GM21381 (cell line): ENCODE measurements around the gene SIGLEC11.
A peak's percentile ranks its signal among the peaks of the same experiment; 100 is the strongest.
"Not testable (repeated sequence)": the region's sequence is repeated elsewhere in the genome, so short reads cannot be mapped to it uniquely, and the experiment has no call there.

Experiments
- ATAC-seq: cut with Tn5 transposase; IDR thresholded peaks from one replicate; pipeline ENCODE4 v1.9.1; 2021; ENCODE audit warnings: mild to moderate bottlenecking, moderate library complexity; ENCODE audit not compliant: unreplicated experiment

The SIGLEC11 gene

DNA sequence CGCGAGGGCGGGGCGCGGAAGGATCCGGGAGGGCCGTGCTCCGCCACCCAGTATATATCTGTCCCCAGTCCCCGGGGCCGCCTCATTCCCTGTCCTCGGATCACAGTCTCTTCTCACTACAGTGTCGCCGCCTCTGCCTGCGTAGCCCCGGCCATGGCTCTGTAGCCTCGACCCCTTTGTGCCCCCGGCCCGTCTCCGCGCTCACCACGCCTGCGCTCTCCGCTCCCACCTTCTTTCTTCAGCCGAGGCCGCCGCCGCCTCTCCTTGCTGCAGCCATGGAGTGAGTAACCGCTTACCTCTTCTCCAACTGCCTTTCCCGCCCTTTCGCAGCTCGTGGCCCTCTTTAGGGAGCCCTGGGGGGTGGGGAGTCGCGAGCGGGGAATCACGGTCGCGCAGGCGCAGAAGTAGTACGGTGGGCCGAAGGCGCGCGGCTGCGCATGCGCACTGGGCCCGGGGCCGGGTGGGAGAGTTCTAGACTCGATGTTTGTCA lies 31.8 kb downstream of the SIGLEC11 start, which contains the start of the genes ATF5 and NUP62:
ATF5 (plus strand) TSS at position 85 of the 490 bp plus-strand sequence. CDS start 1,646 bp downstream, outside the sequence.
NUP62 (minus strand) TSS at position 384 of the 490 bp plus-strand sequence. CDS start 19,697 bp downstream, outside the sequence.
- peak; percentile 35 for ATAC-seq

DNA sequence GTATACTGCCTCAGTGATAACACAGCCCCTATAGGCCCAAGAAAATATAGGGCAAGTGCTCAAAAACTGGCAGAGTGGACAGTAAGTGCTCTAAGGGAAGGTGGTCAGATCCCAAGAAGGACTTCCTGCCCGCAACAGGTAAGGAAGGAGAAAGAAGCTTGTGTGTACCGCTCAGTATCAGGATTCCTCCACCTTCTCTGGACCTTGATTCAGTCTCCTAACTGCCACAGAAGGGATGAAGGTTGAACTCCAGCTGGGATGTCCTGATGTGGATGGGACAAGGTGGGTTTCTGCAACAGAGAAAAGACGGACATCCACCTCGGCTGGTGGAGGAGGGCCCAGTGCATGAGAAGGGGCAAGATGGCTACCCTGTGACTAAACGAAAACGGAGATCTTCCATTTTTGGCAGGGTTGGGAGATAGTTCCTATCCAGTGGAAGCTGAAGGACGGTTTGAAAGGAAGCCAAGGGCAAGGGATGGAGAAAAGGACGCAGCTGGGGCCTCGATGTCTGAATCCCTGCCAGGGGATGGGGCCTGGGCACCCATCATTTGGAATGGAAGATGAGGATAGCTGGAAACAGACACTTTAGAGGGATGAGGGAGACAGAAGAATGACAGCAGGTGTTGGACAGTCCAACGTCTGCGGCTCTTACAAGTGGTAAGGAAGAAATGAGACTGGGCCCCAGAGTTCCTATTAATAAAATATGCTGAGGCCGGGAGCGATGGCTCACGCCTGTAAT lies 33.3 kb downstream of the SIGLEC11 start:
- no peak for ATAC-seq

DNA sequence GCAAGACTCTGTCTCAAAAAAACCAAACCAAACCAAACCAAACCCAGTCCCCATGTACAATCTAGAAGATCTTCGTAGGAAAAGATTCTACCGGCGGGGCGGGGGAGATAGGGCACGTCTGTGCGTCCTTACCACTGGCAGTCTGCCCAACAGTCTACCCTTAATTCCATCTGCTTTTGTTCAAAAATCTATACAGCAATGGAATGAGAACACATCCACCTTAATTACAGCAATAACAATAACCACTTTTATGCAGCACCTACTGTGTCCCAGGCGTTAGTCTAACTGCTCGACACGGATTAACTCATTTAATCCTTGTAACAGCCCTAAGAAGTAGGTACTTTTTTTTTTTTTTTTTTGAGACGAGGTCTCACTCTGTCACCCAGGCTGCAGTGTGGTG lies 34.5 kb downstream of the SIGLEC11 start:
- no peak for ATAC-seq

DNA sequence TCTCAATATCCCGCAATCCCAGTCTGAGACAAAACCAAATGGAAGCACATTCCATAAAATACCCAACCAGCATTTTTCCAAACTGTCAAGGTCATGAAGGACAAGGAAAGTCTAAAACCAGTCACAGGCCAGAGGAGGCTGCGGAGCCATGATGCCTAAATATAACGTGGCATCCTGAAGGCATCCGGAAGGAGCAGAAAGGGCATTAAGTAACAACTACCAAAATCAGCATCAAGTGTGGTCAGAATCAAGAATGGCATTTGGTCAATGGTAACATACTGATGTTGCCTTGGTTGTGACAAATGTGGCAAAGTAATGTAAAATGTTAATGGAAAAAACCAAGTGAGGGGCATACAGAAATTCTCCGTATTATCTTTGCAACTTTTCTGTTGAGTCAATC lies 35.5 kb downstream of the SIGLEC11 start:
- no peak for ATAC-seq

DNA sequence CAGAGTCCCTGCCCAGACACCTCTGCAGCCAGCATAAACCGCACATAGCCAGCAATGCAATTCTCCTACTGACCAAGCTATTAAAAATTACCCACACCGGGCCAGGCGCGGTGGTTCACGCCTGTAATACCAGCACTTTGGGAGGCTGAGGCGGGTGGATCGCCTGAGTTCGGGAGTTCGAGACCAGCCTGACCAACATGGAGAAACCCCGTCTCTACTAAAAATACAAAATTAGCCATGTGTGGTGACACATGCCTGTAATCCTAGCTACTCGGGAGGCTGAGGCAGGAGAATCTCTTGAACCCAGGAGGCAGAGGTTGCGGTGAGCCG lies 36.1 kb downstream of the SIGLEC11 start:
- ATAC-seq = not testable (repeated sequence)

DNA sequence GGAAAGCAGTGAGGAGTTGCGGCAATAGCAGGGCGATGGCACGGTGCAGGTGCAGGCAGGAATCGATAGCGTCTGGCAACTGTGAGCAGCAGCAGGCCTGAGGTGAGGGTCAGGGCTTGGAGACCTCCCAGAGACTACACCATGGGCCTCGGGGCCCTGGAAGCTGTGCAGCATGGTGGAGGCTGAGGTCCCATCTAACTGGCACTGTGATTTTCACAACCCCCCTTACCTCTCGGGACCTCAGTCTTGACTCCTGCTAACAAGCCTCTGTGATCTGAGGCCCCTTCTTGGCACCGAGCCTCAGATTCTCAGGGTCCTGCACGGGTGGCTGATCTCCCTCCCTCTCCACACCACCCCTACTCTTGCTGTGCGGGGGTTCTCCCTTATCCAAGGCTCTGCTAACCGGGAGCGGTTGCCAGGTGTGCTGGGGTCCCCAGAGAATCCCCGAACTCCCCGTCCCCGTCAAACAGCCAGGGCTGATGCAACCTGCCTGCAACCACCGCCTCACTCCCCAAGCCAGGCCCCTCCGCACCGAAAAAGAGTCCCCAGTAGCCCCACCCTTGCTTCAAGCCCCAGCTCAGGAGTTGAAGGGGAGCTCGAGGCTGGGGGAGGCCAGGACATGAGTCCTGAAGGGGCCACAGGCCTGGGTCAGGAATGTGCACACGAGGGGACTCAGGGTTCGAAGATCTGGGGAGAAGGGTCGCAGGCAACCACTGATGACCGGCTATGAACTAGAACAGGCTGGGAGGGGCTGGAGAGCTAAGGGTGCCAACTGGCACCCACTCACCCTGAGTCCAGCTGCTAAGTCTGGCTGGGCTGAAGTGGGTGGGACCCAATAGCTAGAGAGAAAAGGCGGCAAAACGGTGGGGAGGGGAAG lies 36.7 kb downstream of the SIGLEC11 start:
- ATAC-seq = no peak

DNA sequence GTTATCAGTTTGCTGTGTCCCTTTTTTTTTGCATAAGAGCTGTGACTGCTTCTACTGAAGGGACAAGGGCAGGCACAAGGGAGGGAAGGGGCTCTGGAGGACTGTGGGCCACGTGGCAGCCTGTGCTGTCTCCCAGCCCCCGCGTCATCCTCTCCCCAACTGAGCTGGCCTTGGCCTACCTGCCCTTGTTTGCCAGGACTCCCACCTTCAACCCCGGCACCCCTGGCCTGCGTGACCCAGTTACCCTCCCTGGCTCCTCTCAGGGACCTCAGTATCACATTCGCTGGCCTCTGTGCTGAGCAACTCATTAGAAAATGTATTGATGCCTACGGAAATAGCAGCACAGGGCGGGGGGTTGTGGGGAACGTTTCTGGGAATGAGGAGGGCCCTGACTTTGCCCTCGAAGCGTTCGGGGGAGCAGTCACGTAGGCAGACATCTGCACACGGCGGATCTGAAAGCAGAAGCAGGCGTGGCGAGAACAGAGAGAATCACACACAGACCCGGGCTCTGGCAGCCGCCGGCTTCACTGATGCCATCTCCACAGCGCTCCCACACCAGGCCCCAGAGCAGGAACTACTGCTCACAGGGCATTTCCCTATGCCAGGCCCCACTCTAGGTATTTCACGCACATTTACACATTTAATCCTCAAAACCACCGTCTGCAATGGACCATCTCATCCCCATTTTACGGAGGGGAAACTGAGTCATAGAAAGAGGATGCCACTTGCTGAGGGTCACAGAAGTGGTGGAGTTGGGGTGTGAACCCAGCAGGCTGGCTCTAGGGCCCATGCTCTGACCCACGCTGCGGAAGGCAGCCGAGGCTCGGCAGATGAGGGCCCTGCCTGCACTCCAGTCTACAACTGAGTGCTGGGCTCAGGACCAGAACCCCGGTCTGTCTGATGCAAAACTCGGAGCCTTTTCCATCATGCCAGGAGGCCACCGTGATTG lies 37.6 kb downstream of the SIGLEC11 start:
- no peak for ATAC-seq

DNA sequence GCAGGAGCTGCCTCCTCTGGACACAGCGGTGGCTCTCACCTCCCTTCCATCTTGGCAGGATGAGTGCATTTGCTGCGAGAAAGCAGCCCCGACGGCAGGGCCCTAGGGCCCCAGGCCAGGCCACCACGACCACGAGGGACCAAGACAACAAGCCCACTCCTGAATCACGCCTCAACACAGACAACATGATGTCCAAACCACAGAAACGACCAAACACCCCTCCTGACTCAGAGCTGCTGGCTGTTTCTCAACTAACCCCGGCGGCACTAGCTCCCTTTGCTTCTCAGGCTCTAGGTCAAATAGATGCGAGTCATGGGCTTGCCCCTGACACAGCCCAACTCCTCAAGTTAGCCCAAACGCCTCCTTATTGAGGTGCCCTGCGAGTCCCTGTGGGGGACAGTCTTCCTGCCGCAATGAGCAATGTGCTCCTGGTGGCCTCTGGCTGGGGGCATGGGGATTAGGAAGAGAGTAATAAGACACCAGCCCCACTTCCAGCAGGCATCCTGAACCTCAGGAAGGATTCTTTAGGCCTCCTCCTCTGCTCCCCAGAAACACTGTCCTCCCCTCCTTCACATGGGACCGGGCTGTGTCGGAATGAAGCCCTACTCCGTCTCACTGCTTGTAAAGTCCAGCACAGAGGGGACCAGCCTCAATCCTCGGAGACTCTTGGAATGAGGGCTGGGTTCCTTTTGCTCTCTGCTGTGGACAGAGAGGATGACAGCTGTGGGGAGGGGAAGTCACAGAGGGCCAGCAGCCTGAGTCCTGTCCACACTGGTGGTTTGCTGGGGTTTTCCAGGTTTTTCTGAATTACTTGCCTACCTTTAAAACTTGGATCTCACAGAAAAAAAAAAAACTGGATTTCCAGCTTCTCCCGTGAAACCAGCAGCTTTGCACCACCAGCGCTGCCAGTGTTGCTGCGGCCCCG lies 38.8 kb downstream of the SIGLEC11 start:
- no peak for ATAC-seq

DNA sequence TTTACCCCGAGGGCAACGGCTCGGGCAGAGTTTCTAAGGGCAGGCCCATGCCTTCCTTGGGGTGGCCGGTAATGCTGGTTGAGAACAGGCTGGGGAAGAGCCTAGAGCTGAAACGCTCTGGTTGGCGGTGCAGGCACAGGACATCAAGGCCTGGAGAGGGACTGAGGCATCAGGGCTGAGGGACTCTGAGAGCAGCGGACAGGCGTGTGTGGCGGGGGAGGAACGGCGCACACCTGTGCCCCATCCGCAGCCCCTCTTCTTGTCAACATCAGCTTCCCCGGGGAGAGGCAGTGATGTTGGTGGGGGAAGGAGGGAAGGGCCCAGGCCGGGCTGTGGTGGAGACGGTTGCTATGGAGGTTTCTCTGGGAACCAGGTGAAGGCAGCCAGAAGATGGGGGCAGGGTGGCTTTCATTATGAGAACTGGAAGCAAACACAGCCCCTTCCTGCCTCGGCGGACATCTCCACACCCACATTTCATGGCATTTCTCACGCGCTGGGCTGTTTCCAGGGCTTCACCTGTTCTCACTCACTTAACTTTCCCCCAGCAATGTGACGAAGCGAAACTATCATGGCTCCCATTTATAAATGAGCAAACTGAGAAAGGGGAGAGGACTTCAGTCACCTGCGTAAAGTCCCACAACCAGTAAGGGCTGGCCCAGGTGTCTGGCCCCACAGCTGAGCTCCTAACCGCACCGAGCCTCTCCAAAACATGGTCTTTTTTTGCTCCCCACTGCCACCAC lies 40.2 kb downstream of the SIGLEC11 start:
- ATAC-seq = no peak

DNA sequence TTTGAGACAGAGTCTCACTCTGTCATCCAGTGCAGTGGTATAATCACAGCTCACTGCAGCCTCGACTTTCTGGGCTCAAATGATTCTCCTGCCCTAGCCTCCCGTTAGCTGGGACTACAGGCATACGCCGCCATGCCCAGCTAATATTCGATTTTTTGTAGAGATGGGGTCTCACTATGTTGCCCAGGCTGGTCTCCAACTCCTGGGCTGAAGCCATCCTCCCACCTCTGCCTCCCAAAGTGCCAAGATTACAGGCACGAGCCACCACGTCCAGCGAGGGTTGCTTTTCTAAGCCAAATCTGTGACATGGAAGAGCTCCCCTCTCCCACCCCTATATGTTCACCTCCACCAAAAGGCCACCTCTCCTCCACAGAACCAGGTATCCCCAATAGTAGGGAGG lies 42.9 kb downstream of the SIGLEC11 start:
- ATAC-seq = no peak

DNA sequence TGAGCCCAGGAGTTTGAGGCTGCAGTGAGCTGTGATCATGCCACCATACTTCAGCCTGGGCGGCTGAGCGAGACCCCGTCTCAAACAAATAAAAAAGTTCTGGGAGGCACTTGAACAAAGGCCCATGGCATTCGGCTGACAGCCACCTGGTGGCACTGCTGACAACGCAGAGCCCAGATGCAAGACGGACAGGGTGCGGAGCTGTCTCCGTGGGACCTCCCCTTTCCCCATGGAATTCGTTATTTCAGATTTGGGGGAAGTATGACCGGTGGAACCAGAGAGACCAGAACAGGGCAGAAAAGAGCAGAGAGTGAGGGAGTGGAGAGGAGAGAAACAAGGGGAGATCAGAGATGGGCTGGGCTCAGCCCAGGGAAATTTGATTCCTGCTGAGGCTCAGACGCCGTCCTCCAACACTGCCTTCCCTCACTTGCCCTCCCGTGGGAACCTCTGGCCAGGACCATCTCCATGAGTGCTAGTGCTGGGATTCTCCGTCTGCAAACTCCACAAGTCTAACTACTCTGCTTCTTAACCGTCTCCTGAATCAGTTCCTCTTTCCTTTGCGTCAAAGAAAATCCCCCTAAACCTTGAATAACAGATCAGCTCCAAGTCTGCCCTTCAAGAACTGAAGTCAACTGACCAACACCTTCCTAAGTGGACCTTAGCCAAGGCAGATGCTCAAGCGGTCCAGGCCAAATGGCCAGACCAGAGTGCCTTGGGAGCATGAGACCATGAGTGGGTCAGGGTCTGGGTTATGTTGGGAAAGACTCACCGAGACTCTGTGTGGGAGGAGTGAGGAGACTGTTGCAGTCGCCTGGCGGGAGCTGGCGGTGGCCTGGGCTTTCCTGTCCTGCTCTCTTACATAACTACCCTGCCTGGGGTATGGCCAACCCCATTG lies 43.9 kb downstream of the SIGLEC11 start:
- ATAC-seq = no peak

DNA sequence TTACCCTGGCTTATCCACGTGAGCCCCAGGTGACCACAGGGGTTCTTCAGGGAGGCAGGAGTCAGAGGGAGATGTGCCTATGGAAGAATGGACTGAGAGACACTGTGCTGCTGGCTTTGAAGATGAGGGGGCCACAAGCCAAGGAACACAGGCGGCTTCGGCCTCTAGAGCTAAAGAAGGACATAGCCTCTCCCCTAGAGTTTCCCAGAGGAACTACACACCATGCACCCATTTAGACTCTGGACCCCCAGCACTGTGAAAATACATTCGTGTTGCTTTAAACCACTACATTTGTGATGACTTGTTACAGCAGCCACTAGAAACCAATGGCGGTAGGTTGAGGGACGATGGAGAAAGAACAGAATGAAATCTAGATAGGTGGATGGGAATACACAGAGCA lies 45.7 kb downstream of the SIGLEC11 start:
- ATAC-seq = no peak

DNA sequence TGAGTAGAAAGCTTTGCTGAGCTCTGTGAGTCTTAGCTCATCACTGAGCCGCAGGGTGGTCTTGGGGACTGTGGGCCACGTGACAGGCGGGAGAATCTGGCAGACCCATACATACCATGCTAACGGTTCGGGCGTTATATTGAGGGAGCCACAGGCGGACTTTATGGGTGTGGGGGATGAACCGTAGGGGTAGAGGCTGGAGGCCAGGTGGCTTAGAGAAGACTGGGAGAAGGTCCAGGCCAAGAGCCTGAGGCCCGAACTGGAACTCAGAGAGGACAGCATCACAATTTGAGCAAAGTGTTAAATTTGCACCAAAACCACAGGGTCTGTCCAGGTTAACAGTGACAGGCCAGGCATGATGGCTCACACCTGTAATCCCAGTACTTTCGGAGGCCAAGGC lies 47.3 kb downstream of the SIGLEC11 start:
- ATAC-seq = no peak

DNA sequence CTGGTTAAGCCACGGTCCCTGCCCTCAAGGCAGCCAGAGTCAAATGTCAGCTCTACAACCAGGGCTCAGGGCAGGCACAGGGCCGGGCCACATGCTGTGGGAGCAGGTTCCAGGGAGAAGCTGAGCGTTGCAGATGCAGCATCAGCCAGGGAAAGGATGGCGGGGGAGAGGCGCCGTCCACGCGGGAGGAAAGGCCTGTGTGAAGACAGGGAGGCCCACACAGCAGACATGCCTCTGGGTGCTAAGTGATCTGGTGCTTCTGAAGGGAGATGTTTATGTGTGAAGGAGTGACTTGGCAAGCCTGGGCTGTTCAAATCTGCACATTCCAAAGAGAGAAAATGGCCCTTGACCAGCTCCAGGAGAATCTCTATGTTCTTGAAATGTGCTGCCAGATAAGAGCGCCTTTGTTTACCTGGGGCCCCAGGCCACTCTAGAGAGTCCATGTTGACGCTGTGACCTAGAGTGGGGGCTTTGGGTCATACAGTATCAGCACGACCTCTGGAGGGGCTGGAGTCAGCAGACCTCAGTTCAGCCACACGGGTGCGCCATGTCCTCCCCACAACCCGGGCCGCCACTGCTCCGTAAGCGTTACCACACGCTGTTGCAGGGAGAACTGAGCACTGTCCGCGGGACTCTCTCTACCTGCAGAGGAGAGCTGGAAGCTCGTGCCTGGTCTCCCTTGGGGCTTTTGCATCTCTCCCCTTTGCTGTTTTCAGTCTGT lies 47.8 kb downstream of the SIGLEC11 start:
- no peak for ATAC-seq

DNA sequence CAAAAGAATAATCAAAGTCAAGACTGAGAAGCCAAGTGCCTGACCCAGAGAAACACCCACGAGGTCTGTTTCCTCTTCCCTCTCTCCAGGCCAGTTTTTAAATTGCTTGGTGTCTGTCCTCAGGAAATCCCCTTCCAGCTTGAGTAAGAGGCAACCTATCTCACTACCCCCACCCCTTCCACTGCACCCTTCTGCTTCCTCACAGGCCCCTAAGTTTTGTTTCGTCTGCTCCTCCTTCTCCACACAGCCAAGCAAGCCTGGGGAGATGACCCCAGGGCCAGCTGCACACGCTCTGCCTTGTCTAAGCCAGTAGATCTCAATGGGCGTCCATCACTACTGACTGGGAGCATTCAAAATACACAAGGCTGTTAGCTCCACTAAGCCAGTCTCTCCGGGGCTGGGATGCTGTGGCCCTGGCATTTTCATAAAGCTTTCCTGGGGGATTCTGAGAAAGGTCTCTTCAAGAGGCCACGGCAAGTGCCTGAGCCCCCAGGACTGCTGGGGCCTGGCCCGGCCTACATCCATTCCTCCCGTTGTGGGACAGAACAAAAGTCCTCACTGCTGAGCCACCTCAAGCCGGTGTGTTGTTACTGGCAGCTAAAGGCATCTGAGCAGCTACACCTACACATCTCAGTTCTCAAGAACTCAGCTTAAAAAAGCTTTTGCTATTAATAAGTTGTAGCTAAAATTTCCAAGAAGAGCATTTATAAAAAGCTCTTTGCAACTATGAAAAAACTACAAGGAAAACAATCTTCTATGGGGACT lies 49.4 kb downstream of the SIGLEC11 start:
- ATAC-seq = no peak

DNA sequence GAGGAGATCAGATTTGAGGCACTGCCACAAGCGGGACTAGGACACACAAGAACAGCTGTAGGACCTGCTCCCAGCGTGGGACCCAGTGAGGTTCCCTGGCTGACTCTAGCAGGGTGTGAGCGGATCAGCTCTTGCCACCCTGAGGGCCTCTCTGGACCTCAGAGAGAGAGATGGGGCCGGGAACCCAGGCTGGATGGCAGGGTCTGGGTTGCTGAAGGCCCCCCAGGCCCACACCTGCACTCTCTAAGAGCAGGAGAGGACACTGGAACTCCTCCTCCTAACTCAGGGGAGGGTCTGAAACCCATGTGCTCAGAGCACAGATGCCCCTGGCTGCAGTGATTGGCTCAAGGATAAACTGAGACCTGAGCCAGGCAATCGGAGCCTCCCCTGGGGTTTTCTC lies 50.8 kb downstream of the SIGLEC11 start:
- ATAC-seq = no peak
